ENCODE results near the gene DPYSL4.

DNA sequence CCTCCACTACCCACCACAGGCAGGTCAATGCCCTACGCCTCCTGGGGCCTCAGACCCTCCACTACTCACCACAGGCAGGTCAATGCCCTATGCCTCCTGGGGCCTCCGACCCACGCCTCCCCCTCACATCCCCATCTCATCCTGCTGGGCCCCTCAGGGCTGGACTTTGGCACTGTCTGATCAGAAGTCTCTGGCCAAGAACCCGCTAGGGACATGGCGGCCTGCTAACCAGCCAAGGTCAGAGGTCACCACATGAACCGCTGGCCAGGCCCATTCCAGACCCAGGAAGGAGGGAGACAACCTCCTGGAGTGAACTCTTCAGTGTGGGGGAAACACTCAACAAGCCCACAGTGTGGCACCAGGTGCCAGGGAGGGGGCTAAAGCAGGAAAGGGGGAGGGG, 65.2 kb downstream of the DPYSL4 start:
- TF ChIP-seq, protein P1, sequence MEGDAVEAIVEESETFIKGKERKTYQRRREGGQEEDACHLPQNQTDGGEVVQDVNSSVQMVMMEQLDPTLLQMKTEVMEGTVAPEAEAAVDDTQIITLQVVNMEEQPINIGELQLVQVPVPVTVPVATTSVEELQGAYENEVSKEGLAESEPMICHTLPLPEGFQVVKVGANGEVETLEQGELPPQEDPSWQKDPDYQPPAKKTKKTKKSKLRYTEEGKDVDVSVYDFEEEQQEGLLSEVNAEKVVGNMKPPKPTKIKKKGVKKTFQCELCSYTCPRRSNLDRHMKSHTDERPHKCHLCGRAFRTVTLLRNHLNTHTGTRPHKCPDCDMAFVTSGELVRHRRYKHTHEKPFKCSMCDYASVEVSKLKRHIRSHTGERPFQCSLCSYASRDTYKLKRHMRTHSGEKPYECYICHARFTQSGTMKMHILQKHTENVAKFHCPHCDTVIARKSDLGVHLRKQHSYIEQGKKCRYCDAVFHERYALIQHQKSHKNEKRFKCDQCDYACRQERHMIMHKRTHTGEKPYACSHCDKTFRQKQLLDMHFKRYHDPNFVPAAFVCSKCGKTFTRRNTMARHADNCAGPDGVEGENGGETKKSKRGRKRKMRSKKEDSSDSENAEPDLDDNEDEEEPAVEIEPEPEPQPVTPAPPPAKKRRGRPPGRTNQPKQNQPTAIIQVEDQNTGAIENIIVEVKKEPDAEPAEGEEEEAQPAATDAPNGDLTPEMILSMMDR (IDR thresholded peaks at IDR 0.05), result no peak
- TF ChIP-seq REST (IDR thresholded peaks at IDR 0.05; ENCODE audit: insufficient read depth in 1 of 2, low read depth in 2 of 2, low read length in 1 of 2) (no peak), POLR2AphosphoS5 (IDR thresholded peaks at IDR 0.05; ENCODE audit: low read depth, low read length) (no peak), SIN3A (IDR thresholded peaks at IDR 0.05; ENCODE audit: borderline replicate concordance, insufficient read depth, low read depth, low read length) (no peak)

All from Panc1 (cell line).